Activated naive CD8-positive, alpha-beta T cell treated with anti-CD3 and anti-CD28 coated beads for 36 hours (primary cell): Measurements from ENCODE around the gene SH2D3C. TPM values are rescaled to one million over a fixed set of nuclear protein-coding genes. Genes with fewer than 3 reads are reported as not detected.

Source experiments
- DNase-seq: peaks from one replicate; pipeline ENCODE4 v3.0.0; 2021
- H3K27ac Mint-ChIP-seq: one replicate; pipeline ENCODE4 v1.8.0; 2022; ENCODE audit warnings: mild to moderate bottlenecking, moderate library complexity, mixed read lengths
- H3K27me3 Mint-ChIP-seq: one replicate; pipeline ENCODE4 v1.8.0; 2022; ENCODE audit warnings: mild to moderate bottlenecking, mixed read lengths
- H3K36me3 Mint-ChIP-seq: one replicate; pipeline ENCODE4 v1.8.0; 2021; ENCODE audit warnings: mild to moderate bottlenecking, mixed read lengths
- H3K4me1 Mint-ChIP-seq: one replicate; pipeline ENCODE4 v1.8.0; 2021; ENCODE audit warnings: mixed read lengths
- H3K4me3 Mint-ChIP-seq: one replicate; pipeline ENCODE4 v1.8.0; 2022; ENCODE audit warnings: mild to moderate bottlenecking, moderate library complexity, mixed read lengths
- H3K9me3 Mint-ChIP-seq: one replicate; pipeline ENCODE4 v1.8.0; 2022; ENCODE audit warnings: mixed read lengths
- total RNA-seq, 2 experiments: library from RNA; stranded (reverse); gene quantifications; one replicate each; pipeline ENCODE4 v1.2.3, GENCODE V29; 2021

SH2D3C gene
- total RNA-seq, 2 experiments from 2014 or later: 20.4 to 21.5 TPM

DNA sequence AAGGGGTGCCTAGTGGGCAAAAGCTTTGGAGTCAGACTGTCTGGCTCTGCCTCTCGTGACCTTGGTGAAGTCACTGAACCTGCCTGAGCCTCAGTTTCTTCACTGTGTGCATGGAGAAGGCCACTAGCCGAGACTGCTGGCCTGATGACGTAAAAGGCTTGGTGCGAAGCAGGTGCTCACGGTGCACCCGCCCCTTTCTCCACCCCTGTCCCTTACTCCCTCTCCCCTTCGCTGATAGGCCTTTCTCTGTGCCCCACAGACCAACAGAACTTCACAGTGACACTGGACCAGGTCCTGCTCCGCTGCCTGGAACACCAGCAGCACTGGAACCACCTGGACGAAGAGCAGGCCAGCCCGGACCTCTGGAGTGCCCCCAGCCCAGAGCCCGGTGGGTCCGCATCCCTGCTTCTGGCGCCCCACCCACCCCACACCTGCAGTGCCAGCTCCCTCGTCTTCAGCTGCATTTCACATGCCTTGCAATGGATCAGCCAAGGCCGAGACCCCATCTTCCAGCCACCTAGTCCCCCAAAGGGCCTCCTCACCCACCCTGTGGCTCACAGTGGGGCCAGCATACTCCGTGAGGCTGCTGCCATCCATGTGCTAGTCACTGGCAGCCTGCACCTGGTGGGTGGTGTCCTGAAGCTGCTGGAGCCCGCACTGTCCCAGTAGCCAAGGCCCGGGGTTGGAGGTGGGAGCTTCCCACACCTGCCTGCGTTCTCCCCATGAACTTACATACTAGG lies 34.6 kb upstream of the SH2D3C start:
- H3K4me1 Mint-ChIP-seq: no peaks in the 10 kb centered on the region
- no peak for DNase-seq

DNA sequence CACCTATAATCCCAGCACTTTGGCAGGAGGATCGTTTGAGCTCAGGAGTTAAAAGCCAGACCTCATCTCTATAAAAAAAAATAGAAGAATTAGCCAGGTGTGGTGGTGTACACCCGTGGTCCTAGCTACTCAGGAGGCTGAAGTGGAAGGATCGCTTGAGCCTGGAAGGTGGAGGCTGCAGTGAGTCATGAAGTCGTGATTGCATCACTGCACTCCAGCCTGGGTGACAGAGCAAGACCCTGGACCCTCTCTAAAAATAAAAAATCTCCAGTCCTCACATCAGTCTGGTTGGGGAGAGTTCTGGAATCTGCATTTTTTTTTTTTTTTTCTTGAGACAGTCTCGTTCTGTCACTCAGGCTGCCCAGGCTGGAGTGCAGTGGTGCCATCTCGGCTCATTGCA lies 33.5 kb upstream of the SH2D3C start:
- peaks cover 3% of the 10 kb centered on the region for H3K36me3 Mint-ChIP-seq
- DNase-seq: no peak
- H3K27ac Mint-ChIP-seq: no peak overlapping the region
- no peaks in the 10 kb centered on the region for H3K27me3 Mint-ChIP-seq
- H3K4me1 Mint-ChIP-seq: no peaks in the 10 kb centered on the region
- H3K9me3 Mint-ChIP-seq: no peaks in the 10 kb centered on the region
- no peak overlapping the region for H3K4me3 Mint-ChIP-seq

More for the DNA sequence above, 34.6 kb upstream of the SH2D3C start:
- H3K4me3 Mint-ChIP-seq: no peak overlapping the region
- H3K27ac Mint-ChIP-seq: peak overlapping the region; percentile 58
- H3K27me3 Mint-ChIP-seq: no peaks in the 10 kb centered on the region
- peaks cover 3% of the 10 kb centered on the region for H3K36me3 Mint-ChIP-seq
- H3K9me3 Mint-ChIP-seq: no peaks in the 10 kb centered on the region

DNA sequence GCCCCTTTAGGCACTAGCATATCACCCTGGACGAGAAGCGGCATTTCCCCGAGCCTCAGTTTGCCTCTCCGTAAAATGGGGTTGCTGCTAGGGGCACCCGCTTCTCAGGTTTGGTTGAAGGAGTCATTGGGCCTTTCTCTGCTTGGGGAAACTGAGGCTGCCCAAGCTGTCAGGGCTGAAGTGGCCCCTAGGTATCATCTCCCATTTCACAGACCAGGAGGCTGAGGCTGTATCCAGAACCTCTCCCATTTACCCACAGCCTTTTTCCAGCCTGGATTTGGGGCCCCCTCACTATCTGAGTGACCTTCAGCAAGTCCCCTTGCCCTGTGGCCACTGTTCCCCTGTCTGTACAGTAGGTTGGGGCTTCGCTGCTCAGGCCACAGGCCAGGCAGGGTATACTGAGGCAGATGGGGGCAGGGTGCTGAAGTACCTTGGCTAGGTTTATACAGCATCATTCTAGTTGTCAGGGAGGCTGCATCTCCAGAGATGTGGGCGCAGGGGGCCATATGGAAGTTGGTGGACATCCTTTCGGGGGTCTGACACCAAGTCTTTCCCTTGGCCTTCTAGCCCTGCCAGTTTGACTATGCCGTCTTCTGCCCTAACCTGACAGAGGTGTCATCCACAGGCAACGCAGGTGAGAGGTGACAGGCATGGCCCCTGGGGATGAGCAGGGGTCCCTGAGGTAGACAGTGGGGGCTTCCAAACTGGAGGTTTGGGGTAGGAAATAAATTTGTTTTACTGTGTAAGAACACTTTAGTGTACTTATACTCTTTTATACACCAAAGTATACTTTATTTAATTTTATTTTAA lies 32.1 kb upstream of the SH2D3C start:
- H3K4me1 Mint-ChIP-seq: peaks cover 2% of the 10 kb centered on the region
- no peak for DNase-seq
- H3K27me3 Mint-ChIP-seq: no peaks in the 10 kb centered on the region
- peaks cover 9% of the 10 kb centered on the region for H3K36me3 Mint-ChIP-seq
- H3K27ac Mint-ChIP-seq: no peak overlapping the region
- no peak overlapping the region for H3K4me3 Mint-ChIP-seq
- H3K9me3 Mint-ChIP-seq: no peaks in the 10 kb centered on the region

DNA sequence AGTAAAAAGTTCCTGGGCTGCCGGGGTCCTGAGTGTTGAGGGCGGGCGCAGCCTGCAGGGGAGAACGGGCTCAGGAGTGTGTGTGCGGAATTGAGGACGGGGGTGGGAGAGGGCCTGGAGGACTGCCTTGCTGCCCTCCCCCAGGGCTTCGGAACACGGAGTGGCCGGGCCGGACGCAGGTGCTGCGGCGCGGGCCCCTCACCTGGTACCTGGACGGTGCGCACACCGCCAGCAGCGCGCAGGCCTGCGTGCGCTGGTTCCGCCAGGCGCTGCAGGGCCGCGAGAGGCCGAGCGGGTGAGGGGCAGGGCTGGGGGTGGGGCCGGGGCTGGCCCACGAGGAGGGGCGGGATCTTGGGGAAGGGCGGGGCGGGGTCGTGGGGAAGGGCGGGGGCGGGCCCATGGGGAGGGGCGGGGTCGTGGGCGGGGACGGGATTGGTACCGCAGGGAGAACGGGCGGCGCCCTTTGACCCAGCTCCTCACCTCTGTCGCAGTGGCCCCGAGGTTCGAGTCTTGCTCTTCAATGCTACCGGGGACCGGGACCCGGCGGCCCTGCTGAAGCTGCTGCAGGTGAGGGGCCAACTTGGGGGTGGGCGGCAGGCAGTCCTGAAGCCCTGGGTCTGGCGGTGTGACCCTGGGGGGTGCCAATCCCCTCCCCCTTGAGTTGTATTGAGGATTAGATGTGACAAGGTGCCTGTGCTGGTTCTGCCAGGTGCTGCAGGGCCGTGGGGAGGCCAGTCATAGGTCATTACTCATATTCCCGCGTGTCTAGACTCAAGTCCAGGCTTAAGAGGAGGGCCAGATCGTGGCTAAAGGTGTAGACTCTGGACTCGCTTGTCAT lies 31.3 kb upstream of the SH2D3C start:
- H3K27me3 Mint-ChIP-seq: no peaks in the 10 kb centered on the region
- no peak overlapping the region for H3K27ac Mint-ChIP-seq
- peaks cover 2% of the 10 kb centered on the region for H3K4me1 Mint-ChIP-seq
- H3K9me3 Mint-ChIP-seq: no peaks in the 10 kb centered on the region
- DNase-seq: no peak
- no peak overlapping the region for H3K4me3 Mint-ChIP-seq
- peaks cover 9% of the 10 kb centered on the region for H3K36me3 Mint-ChIP-seq

DNA sequence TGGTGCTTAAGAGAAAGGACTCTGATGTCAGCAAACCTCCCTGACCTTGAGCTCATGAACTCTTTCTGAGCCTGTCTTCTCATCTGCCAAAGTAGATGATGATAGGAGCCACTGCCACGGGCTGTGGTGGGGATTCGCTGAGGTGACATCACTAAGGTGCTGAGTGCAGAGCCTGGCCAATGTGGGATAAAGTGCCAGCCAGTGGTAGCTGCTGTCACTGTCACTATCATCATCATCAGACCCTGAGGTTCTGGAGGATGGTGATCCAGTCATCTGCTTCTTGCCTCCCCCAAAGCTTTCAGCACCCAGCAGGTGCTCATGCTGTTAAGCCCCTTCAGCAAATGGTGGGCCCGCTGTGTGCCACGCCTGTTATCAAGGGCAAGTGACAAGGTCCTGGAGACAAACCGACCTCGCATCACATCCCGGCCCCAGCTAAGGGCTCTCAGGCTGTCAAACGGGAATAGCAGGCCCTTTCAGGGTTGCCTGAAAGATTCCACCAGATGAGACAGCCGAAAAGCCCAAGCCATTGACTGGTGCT lies 30.6 kb upstream of the SH2D3C start:
- Mint-ChIP-seq H3K4me3 (no peak overlapping the region), H3K27ac (no peak overlapping the region)

DNA sequence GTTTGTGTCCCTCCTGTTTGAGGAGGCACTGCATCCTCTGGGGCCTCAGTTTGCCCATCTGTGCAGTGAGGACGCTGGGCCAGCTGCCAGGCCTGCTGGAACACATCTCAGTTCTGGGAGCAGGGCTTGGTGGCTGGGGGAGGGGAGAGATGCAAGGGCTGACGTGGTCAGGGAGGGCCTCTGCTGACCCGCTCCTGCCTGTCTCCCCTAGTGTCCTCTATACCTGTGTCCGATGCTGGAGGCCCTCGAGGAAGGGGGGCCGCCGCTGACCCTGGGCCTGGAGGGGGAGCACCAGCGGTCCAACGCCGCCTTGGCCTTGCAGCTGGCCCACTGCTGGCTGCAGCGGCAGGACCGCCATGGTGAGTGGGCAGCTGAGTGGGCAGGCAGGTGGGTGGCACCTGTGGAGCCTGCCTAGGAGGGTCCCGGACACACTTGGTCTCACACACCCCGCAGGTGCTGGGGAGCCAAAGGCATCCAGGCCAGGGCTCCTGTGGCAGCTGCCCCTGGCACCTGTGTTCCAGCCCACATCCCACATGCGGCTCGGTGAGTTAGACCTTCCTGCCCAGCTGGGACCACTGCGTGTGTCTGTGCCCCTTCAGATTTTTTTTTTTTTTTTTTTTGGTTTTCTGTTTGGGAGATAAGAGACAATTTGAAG lies 30.0 kb upstream of the SH2D3C start:
- Mint-ChIP-seq H3K9me3 (no peaks in the 10 kb centered on the region), H3K27ac (no peak overlapping the region), H3K36me3 (peaks cover 9% of the 10 kb centered on the region), H3K4me1 (peaks cover 8% of the 10 kb centered on the region), H3K27me3 (no peaks in the 10 kb centered on the region), H3K4me3 (no peak overlapping the region)
- no peak for DNase-seq

More for the DNA sequence above, 30.6 kb upstream of the SH2D3C start:
- Mint-ChIP-seq H3K27me3 (no peaks in the 10 kb centered on the region), H3K36me3 (peaks cover 9% of the 10 kb centered on the region), H3K4me1 (peaks cover 5% of the 10 kb centered on the region), H3K9me3 (no peaks in the 10 kb centered on the region)
- DNase-seq: no peak

DNA sequence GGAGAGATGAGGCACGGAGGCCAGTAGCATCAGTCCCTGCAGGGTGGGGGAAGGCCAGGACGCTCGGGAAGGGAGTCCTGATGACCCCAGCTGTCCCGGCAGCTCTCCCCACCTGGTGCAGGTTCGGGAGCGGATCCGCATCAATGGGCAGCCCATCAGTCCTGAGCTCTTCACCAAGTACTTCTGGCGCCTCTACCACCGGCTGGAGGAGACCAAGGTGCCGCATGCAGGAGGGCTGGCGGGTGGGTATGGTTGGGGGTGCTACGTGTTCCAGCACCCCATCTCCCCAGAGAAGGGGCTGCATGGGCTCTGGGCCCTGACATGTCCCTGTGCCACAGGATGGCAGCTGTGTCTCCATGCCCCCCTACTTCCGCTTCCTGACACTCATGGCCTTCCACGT lies 28.4 kb upstream of the SH2D3C start:
- peaks cover 12% of the 10 kb centered on the region for H3K36me3 Mint-ChIP-seq
- H3K9me3 Mint-ChIP-seq: no peaks in the 10 kb centered on the region
- H3K4me3 Mint-ChIP-seq: no peak overlapping the region
- peaks cover 13% of the 10 kb centered on the region for H3K4me1 Mint-ChIP-seq
- H3K27ac Mint-ChIP-seq: no peak overlapping the region
- no peaks in the 10 kb centered on the region for H3K27me3 Mint-ChIP-seq
- no peak for DNase-seq

DNA sequence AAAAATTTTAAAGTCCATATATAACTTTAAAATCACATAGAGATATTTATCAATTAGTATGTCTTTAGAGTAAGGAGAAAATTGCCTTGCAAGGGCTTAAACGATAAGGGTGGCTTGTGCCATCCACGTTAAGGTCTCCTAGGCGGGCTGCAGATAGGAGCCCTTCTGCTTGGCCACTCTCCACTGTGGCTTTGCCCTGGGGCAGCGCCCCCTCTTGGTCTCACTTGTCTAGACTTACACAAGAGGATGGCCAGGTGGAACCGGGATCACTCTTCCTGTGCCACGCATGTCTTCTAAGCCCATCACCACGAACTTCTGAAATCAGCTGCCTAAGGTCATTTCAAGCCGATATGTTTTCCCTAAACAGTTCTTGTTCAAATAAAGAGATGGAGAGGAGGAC lies 27.2 kb upstream of the SH2D3C start:
- DNase-seq: peak; percentile 43
- Mint-ChIP-seq H3K4me1 (peaks cover 16% of the 10 kb centered on the region), H3K36me3 (peaks cover 10% of the 10 kb centered on the region), H3K4me3 (no peak overlapping the region), H3K27me3 (no peaks in the 10 kb centered on the region), H3K9me3 (no peaks in the 10 kb centered on the region), H3K27ac (peak overlapping the region; percentile 42)

DNA sequence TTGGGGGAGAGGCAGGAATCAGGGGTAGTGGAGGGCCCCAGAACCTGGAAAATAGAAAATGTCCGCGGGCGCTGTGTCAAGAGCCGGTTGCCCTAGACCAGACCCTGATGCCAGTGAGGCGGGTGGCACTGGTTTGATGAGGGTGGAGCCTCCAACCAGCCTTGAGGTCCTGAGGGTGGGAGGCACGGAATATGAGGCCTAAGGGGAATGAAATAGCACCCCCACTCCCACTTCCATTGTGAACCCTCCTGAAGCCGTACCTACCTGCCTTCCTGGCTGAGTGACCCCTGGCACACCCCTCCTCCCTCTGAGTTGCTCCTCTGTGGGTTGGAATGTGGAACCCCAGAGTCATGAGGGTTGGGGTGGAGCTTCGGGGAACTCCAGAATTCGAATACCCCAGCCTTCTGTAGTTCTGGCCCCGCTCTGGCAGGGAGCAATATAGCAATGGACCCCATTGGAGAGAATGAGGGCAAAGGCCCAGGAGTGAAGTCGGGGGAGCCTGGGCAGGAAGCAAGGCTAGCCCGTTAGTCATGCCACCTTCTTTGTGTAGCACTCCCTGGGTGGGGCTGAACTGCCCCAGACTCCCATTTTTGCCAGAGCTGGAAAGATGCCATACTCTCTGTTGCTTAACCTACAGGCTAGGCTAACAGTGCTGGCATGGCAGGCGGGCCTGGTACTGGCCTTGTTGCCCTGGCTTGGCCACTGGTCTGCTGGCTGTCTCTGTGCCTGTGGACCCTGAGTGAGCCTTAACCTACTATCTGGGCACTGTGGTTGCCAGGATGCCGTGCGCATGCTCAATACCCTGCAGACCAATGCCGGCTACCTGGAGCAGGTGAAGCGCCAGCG lies 25.3 kb upstream of the SH2D3C start:
- H3K27ac Mint-ChIP-seq: peak overlapping the region; percentile 97
- H3K9me3 Mint-ChIP-seq: no peaks in the 10 kb centered on the region
- DNase-seq: no peak

DNA sequence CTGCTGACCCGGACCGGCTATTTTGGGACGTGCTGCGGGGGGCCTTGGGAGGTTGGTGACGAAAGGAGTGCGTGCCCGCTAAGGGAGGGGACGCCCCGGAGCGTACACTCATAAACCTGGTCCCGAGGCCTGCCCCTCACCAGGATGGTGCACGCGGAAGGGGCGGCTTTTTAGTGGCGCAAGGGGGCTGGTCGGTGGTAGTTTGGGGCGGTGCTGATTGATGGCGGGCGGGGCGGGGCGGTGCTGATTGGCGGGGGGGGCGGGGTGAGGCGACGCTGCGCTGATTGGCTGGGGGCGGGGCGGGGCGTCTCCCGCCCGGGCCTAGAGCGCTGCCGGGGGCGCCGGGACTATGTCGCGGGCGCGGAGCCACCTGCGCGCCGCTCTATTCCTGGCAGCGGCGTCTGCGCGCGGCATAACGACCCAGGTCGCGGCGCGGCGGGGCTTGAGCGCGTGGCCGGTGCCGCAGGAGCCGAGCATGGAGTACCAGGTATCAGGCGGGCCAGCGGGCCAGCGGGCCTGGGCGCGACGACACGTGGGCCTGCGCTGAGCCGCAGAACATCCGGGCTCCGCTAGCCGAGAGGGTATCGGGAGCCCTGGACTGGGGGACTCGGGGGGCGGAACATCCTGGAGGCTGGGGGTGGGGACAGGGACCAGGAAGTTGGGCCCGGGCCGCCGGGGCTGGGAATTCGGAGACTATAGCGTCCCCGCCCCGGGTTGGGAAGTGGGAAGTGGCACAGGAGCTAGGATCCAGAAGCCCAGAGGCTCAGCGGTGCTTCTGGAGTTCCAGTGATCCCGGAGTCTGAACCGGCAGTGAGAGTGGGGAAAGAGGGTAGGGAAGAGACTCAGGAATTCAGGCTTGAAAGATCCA lies 24.3 kb upstream of the SH2D3C start, which contains the start of gene FPGS:
Gene FPGS, plus strand, starts transcription at position 307 of the 868 bp plus-strand sequence. Its CDS starts 43 bp downstream, at position 350.
- DNase-seq: peak; percentile 88
- H3K9me3 Mint-ChIP-seq: no peaks in the 10 kb centered on the region
- H3K4me3 Mint-ChIP-seq: peak within 1 kb of the TSS; percentile 98
- peaks cover 17% of the 10 kb centered on the region for H3K4me1 Mint-ChIP-seq
- no peaks in the 10 kb centered on the region for H3K27me3 Mint-ChIP-seq
- H3K36me3 Mint-ChIP-seq: peaks cover 9% of the 10 kb centered on the region
- peak within 1 kb of the TSS; percentile 97 for H3K27ac Mint-ChIP-seq

More for the DNA sequence above, 25.3 kb upstream of the SH2D3C start:
- H3K4me1 Mint-ChIP-seq: peaks cover 16% of the 10 kb centered on the region
- no peaks in the 10 kb centered on the region for H3K27me3 Mint-ChIP-seq
- peaks cover 9% of the 10 kb centered on the region for H3K36me3 Mint-ChIP-seq
- H3K4me3 Mint-ChIP-seq: peak overlapping the region; percentile 98

DNA sequence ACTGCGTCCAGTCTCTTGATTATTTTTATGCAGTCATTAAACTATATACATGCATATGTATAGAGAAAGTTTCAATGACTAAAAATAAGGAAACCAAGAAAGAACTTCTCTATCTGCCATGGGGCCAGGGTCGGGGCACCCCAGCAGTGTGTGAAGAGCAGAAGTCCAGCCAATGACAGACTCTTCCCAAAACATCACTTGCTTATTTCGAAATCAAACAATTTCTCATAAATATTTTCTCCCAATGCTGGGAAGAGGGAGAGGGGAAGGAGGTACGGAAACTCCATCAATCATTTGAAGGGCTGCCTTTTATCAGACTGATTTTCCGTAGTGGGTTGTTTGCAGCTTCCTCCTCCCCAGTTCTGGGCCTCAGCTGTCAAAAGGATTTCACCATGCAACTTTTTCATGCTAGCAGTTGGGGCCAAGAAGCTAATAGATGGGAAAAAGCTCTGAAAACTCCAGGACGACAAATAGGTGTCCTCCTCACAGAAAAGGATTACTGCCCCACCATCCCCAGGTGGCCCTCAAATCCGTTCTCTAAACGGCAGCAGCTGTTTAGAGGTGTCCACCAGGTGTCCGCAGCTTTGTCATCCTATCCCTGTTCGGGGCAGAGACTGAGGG lies 23.6 kb upstream of the SH2D3C start:
- peaks cover 9% of the 10 kb centered on the region for H3K36me3 Mint-ChIP-seq
- H3K9me3 Mint-ChIP-seq: no peaks in the 10 kb centered on the region
- no peak for DNase-seq
- H3K27me3 Mint-ChIP-seq: no peaks in the 10 kb centered on the region
- peak overlapping the region; percentile 77 for H3K4me3 Mint-ChIP-seq
- H3K27ac Mint-ChIP-seq: peak overlapping the region; percentile 84
- peaks cover 25% of the 10 kb centered on the region for H3K4me1 Mint-ChIP-seq

DNA sequence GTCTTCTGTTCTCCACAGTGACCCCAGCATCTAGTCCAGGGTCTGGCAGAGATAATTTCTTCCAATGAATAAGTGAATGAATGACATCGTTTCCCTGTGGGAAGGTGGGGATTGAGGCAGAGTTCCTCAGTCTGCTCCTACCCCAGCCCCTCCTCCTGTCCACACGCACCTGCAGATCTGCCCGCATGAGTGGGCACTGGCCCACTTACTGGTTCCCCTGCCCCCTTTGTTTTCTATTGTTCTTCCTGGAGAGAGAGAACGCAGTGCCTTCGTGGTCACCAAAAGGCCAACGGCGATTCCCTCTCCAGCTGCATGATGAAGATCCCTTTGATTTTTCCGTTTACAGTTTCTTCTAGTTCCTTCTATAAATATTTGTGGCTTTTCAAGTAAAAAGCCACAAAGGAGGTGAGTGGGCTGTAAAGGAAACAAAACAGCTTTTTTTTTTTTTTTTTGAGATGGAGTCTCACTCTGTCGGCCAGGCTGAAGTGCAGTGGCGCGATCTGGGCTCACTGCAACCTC lies 18.4 kb upstream of the SH2D3C start:
- Mint-ChIP-seq H3K4me3 (peak overlapping the region; percentile 57), H3K4me1 (peaks cover 26% of the 10 kb centered on the region), H3K27ac (peak overlapping the region; percentile 72), H3K27me3 (no peaks in the 10 kb centered on the region), H3K9me3 (no peaks in the 10 kb centered on the region), H3K36me3 (no peaks in the 10 kb centered on the region)
- no peak for DNase-seq
